ENCODE data around the gene SSH2.

SSH2 gene

DNA sequence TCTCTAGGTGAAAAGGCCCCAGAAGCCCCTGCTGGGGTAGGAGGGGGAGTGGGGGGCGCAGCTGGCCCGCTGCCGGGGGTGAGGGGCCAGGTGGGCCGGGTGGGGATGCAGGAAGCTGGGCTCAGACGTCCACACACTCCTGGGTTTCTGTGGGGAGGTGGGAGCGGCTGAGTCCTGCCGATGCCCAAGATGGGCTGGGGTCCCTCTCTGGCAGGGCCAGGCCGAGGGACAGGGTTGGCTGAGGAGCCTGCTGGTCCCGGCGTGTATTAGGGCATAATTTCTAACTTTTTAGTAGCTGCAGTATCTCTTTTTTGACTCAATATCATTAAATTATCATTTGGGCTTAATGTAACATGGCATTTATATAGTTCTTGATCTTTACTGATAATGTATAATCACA, 185.9 kb downstream of the SSH2 start:
- ATAC-seq, result no peak
- no peak for TF ChIP-seq ZNF565 (CRISPR knock-in tag; conservative IDR thresholded peaks at IDR 0.05; ENCODE audit: low read depth)
- no peak for TF ChIP-seq ZFP3 (CRISPR knock-in tag; IDR thresholded peaks at IDR 0.05)
- no peak for TF ChIP-seq SNAI2 (CRISPR knock-in tag; IDR thresholded peaks at IDR 0.05)
- 0 out of 2 replicates have a peak, but pooled peaks have one; percentile 19 for TF ChIP-seq GLIS3 (CRISPR knock-in tag; IDR thresholded peaks at IDR 0.05)
- TF ChIP-seq, protein P1, sequence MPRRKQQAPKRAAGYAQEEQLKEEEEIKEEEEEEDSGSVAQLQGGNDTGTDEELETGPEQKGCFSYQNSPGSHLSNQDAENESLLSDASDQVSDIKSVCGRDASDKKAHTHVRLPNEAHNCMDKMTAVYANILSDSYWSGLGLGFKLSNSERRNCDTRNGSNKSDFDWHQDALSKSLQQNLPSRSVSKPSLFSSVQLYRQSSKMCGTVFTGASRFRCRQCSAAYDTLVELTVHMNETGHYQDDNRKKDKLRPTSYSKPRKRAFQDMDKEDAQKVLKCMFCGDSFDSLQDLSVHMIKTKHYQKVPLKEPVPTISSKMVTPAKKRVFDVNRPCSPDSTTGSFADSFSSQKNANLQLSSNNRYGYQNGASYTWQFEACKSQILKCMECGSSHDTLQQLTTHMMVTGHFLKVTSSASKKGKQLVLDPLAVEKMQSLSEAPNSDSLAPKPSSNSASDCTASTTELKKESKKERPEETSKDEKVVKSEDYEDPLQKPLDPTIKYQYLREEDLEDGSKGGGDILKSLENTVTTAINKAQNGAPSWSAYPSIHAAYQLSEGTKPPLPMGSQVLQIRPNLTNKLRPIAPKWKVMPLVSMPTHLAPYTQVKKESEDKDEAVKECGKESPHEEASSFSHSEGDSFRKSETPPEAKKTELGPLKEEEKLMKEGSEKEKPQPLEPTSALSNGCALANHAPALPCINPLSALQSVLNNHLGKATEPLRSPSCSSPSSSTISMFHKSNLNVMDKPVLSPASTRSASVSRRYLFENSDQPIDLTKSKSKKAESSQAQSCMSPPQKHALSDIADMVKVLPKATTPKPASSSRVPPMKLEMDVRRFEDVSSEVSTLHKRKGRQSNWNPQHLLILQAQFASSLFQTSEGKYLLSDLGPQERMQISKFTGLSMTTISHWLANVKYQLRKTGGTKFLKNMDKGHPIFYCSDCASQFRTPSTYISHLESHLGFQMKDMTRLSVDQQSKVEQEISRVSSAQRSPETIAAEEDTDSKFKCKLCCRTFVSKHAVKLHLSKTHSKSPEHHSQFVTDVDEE (CRISPR knock-in tag; IDR thresholded peaks at IDR 0.05), result peak; percentile 81; the same call in 1 of the 2 replicates
- 0 out of 2 replicates have a peak, but pooled peaks have one; percentile 8 for TF ChIP-seq CSRNP3 (CRISPR knock-in tag; IDR thresholded peaks at IDR 0.05)
- no peak for TF ChIP-seq CSDC2 (CRISPR knock-in tag; IDR thresholded peaks at IDR 0.05)
- TF ChIP-seq, protein P2, sequence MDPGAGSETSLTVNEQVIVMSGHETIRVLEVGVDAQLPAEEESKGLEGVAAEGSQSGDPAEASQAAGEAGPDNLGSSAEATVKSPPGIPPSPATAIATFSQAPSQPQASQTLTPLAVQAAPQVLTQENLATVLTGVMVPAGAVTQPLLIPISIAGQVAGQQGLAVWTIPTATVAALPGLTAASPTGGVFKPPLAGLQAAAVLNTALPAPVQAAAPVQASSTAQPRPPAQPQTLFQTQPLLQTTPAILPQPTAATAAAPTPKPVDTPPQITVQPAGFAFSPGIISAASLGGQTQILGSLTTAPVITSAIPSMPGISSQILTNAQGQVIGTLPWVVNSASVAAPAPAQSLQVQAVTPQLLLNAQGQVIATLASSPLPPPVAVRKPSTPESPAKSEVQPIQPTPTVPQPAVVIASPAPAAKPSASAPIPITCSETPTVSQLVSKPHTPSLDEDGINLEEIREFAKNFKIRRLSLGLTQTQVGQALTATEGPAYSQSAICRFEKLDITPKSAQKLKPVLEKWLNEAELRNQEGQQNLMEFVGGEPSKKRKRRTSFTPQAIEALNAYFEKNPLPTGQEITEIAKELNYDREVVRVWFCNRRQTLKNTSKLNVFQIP (CRISPR knock-in tag; IDR thresholded peaks at IDR 0.05; ENCODE audit: borderline replicate concordance, low read depth), result no peak
- TF ChIP-seq TCF4 (CRISPR knock-in tag; IDR thresholded peaks at IDR 0.05; ENCODE audit: borderline replicate concordance), result no peak

DNA sequence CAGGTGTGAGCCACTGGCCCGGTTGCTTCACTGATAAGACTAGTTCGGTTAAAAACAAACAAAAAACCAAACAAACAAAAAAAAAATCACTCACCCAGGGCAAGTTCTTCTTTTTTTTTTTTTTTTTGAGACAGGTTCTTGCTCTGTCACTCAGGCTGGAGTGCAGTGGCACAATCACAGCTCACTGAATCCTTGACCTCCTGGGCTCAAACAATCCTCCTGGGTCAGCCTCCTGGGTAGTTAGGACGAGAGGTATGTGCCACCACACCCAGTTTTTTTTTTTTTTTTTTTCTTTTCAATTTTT, 187.9 kb downstream of the SSH2 start:
- TF ChIP-seq, protein P3, sequence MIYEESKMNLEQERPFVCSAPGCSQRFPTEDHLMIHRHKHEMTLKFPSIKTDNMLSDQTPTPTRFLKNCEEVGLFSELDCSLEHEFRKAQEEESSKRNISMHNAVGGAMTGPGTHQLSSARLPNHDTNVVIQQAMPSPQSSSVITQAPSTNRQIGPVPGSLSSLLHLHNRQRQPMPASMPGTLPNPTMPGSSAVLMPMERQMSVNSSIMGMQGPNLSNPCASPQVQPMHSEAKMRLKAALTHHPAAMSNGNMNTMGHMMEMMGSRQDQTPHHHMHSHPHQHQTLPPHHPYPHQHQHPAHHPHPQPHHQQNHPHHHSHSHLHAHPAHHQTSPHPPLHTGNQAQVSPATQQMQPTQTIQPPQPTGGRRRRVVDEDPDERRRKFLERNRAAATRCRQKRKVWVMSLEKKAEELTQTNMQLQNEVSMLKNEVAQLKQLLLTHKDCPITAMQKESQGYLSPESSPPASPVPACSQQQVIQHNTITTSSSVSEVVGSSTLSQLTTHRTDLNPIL (CRISPR knock-in tag; IDR thresholded peaks at IDR 0.05; ENCODE audit: low read depth), result no peak
- TF ChIP-seq, protein P2 (CRISPR knock-in tag; IDR thresholded peaks at IDR 0.05; ENCODE audit: borderline replicate concordance, low read depth), result no peak
- TF ChIP-seq BACH2 (CRISPR knock-in tag; IDR thresholded peaks at IDR 0.05; ENCODE audit: borderline replicate concordance), result no peak
- no peak for ATAC-seq

DNA sequence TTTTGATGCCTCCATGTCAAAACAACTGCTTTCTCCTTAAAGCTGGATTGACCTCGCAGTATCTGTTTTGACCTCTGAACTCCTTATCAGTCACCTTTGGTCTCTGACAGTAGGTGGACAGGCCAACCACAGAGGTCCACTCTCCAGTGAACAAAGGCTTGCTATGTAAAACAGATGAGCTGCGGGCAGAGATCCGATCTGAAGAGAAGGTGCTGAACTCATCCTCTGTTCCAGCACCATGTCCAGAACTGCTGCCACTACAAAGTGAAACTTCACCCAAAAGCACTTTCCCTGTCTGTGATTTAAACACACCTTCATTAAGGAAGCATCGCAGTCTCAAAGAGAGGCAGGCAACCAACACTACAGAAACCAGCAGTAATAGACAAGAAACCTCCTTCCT, 190.0 kb downstream of the SSH2 start:
- TF ChIP-seq, protein P1 (CRISPR knock-in tag; IDR thresholded peaks at IDR 0.05), result 0 out of 2 replicates have a peak, but pooled peaks have one; percentile 36
- TF ChIP-seq ARNTL (CRISPR knock-in tag; IDR thresholded peaks at IDR 0.05; ENCODE audit: borderline replicate concordance, low read depth), result no peak
- peak; percentile 26; the same call in 1 of the 3 replicates for ATAC-seq

- no peak for ATAC-seq
- TF ChIP-seq ZFP3 (CRISPR knock-in tag; IDR thresholded peaks at IDR 0.05) (no peak), BACH2 (CRISPR knock-in tag; IDR thresholded peaks at IDR 0.05; ENCODE audit: borderline replicate concordance) (no peak), ESRRG (CRISPR knock-in tag; IDR thresholded peaks at IDR 0.05) (no peak), ZC3H10 (CRISPR knock-in tag; IDR thresholded peaks at IDR 0.05) (no peak), CSRNP3 (CRISPR knock-in tag; IDR thresholded peaks at IDR 0.05) (no peak), ARNTL (CRISPR knock-in tag; IDR thresholded peaks at IDR 0.05; ENCODE audit: borderline replicate concordance, low read depth) (no peak), ISL1 (CRISPR knock-in tag; IDR thresholded peaks at IDR 0.05) (no peak), TCF4 (CRISPR knock-in tag; IDR thresholded peaks at IDR 0.05; ENCODE audit: borderline replicate concordance) (no peak), ZNF70 (CRISPR knock-in tag; IDR thresholded peaks at IDR 0.05) (no peak), PPARA (CRISPR knock-in tag; IDR thresholded peaks at IDR 0.05; ENCODE audit: borderline replicate concordance) (no peak), RARB (CRISPR knock-in tag; IDR thresholded peaks at IDR 0.05) (no peak), TOX (CRISPR knock-in tag; IDR thresholded peaks at IDR 0.05; ENCODE audit: borderline replicate concordance) (no peak)
- TF ChIP-seq, protein P3 (CRISPR knock-in tag; IDR thresholded peaks at IDR 0.05; ENCODE audit: low read depth), result no peak
Measured at GRCh38 chr17:29734640-29735039, 195.4 kb downstream of the SSH2 start.
